ENCODE data around the gene FRMPD2. TPM values are rescaled to one million over a fixed set of nuclear protein-coding genes. Genes with fewer than 3 reads are reported as not detected.

FRMPD2 gene
- total and polyA plus RNA-seq, 2 of the 4 experiments (the other 2 are of a cell fraction): 0.18 TPM; not detected in 1

DNA sequence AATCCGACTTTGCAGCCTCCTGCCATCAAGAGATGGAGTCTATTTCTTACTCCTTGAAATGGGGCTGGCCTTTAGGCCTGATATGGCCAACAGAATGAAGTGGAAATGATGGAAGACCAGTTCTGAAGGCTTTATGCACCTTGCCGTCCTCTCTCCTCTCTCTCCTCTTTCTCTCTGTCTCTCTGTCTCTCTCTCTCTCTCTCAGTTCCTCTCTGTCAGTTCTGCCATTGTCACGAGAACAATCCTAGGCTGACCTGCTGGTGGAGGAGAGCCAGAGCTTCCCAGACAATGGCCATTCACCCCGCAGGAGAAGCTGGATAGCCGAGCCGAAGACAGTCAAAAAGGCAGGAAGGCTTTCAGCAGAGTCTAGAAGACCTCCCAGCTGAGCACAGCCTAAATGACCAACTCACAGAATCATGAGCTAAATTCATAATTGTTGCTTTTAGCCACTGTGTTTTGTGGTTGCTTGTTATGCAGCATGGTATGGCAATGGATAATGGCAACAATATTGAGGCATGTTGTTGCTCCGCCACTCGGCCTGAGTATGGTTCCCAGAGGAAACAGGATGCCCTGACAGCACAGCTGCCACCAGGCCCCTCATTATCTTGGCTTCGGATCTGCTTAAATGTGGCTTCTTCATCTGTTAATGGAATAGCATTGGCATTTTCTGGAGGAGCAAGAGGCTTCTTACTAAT lies 35.5 kb downstream of the FRMPD2 start:
- H4K91ac ChIP-seq (ENCODE audit: insufficient read depth, low read depth, low read length): no peak overlapping the region
- no peak overlapping the region for H4K5ac ChIP-seq (ENCODE audit: low read depth, low read length)
- no peaks in the 10 kb centered on the region for H3K4me1 ChIP-seq (ENCODE audit: control insufficient read depth, insufficient read depth, low read length)
- H3K9ac ChIP-seq (ENCODE audit: low read depth, low read length): no peak overlapping the region
- no peak overlapping the region for H3K18ac ChIP-seq (ENCODE audit: low read depth, low read length)
- H2BK120ac ChIP-seq (ENCODE audit: low read depth, low read length): no peak overlapping the region
- no peaks in the 10 kb centered on the region for H3K9me1 ChIP-seq (ENCODE audit: insufficient read depth, low read length)
- TF ChIP-seq NFE2L2 (IDR thresholded peaks at IDR 0.05; ENCODE audit: low read depth, low read length): no peak
- no peak for TF ChIP-seq SMC3 (IDR thresholded peaks at IDR 0.05; ENCODE audit: low read depth, low read length)
- TF ChIP-seq MAFK (IDR thresholded peaks at IDR 0.05; ENCODE audit: low read depth, low read length): no peak
- TF ChIP-seq RFX5 (IDR thresholded peaks at IDR 0.05; ENCODE audit: low read depth, low read length): no peak
- TF ChIP-seq POLR2A (IDR thresholded peaks at IDR 0.05; ENCODE audit: low read depth, low read length): no peak
- TF ChIP-seq CEBPB (IDR thresholded peaks at IDR 0.05; ENCODE audit: low read depth, low read length): no peak
- TF ChIP-seq MAZ (IDR thresholded peaks at IDR 0.05; ENCODE audit: borderline replicate concordance, low read depth, low read length): no peak
- TF ChIP-seq, protein P1, sequence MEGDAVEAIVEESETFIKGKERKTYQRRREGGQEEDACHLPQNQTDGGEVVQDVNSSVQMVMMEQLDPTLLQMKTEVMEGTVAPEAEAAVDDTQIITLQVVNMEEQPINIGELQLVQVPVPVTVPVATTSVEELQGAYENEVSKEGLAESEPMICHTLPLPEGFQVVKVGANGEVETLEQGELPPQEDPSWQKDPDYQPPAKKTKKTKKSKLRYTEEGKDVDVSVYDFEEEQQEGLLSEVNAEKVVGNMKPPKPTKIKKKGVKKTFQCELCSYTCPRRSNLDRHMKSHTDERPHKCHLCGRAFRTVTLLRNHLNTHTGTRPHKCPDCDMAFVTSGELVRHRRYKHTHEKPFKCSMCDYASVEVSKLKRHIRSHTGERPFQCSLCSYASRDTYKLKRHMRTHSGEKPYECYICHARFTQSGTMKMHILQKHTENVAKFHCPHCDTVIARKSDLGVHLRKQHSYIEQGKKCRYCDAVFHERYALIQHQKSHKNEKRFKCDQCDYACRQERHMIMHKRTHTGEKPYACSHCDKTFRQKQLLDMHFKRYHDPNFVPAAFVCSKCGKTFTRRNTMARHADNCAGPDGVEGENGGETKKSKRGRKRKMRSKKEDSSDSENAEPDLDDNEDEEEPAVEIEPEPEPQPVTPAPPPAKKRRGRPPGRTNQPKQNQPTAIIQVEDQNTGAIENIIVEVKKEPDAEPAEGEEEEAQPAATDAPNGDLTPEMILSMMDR (conservative IDR thresholded peaks at IDR 0.05; ENCODE audit: low read depth, low read length): no peak
- no peak for TF ChIP-seq RAD21 (IDR thresholded peaks at IDR 0.05; ENCODE audit: low read length)
- no peak for TF ChIP-seq RCOR1 (IDR thresholded peaks at IDR 0.05; ENCODE audit: insufficient replicate concordance, low read length)
- H2AFZ ChIP-seq (replicated peaks; ENCODE audit: low read length, poor library complexity): no peak overlapping the region
- no peak overlapping the region for H3K27ac ChIP-seq (ENCODE audit: insufficient read depth, low read length)
- intact Hi-C loops (cut with micrococcal nuclease): no loop called here
- DNase-seq: no peak
- ChIA-PET POLR2A (ENCODE audit: unreplicated experiment) (no interaction called here), CTCF (no interaction called here)
- WGBS, 2 experiments (ENCODE audit: extremely low coverage in 2 of 2, insufficient read length in 1 of 2): no CpG with 5 or more reads among the region's 9 CpGs
- no peak overlapping the region for H3K23ac ChIP-seq (ENCODE audit: low read depth, low read length)
- BruUV-seq (replicated peaks): no TSS peak
- H2AK5ac ChIP-seq (ENCODE audit: low read depth, low read length): no peak overlapping the region
- no peak overlapping the region for H3K4ac ChIP-seq (ENCODE audit: low read depth, low read length)
- H2BK15ac ChIP-seq (ENCODE audit: low read depth, low read length): no peak overlapping the region
- no peak overlapping the region for H2BK20ac ChIP-seq (ENCODE audit: low read depth, low read length)
- no peak overlapping the region for H3K14ac ChIP-seq (replicated peaks; ENCODE audit: low read depth, low read length)
- H3K9me3 ChIP-seq (ENCODE audit: control insufficient read depth, insufficient read depth, low read length): no peaks in the 10 kb centered on the region
- in situ Hi-C loops (cut with MboI; ENCODE audit: low sequenced_read_pairs): no loop called here
- H3K4me2 ChIP-seq (ENCODE audit: low read depth, low read length): no peak overlapping the region
- no peak for ATAC-seq (ENCODE audit: low read depth)
- H4K8ac ChIP-seq (ENCODE audit: low read depth in 2 of 2, low read length in 2 of 2): no peak overlapping the region
- H3K4me3 ChIP-seq (ENCODE audit: insufficient read depth, low read depth, low read length): no peak overlapping the region
- dilution Hi-C loops (cut with HindIII; ENCODE audit: low sequenced_read_pairs, unreplicated experiment): no loop called here
- H3K36me3 ChIP-seq (ENCODE audit: control insufficient read depth, insufficient read depth, low read length): no peaks in the 10 kb centered on the region
- no peak overlapping the region for H3K56ac ChIP-seq (ENCODE audit: extremely low read depth, insufficient read depth, low read length)
- peaks cover 32% of the 10 kb centered on the region for H3K27me3 ChIP-seq (ENCODE audit: control insufficient read depth, insufficient read depth, low read length)
- H4K20me1 ChIP-seq (ENCODE audit: insufficient read depth, low read length): no peaks in the 10 kb centered on the region
- no peak overlapping the region for H2BK5ac ChIP-seq (ENCODE audit: low read depth, low read length, poor library complexity, severe bottlenecking)
- H3K79me1 ChIP-seq (ENCODE audit: low read depth in 1 of 2, low read length in 2 of 2): no peaks in the 10 kb centered on the region
- H2AK9ac ChIP-seq (replicated peaks; ENCODE audit: low read depth, low read length, poor library complexity): no peak overlapping the region
